Hematopoietic multipotent progenitor cell treated with erythropoietin and hydrocortisone succinate and interleukin-3 and kit ligand, for 17 days (in vitro differentiated cells): ENCODE data around the gene MTOR.

Source experiments
- DNase-seq: peaks from one replicate; pipeline ENCODE4 v3.0.0-alpha.2; 2015; ENCODE audit warnings: low spot score

The MTOR gene

DNA sequence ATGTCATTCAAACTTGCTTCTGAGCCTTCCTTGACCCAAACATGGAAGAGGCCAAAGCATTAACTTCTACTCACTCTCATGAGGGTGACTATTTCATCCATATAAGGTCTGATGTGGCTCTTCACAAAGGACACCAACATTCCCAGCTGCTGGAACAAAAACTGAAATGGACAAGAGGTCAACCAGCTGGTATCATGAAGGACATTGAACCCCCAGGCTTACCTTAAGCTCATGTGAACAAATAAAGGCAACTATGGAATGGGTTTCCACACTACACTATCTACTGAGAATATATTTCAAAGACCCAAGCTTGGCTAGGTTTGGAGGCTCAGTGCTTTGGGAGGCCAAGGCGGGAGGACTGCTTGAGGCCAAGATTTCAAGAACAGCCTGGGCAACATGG is 46.3 kb downstream of the MTOR start:
- DNase-seq: no peak

DNA sequence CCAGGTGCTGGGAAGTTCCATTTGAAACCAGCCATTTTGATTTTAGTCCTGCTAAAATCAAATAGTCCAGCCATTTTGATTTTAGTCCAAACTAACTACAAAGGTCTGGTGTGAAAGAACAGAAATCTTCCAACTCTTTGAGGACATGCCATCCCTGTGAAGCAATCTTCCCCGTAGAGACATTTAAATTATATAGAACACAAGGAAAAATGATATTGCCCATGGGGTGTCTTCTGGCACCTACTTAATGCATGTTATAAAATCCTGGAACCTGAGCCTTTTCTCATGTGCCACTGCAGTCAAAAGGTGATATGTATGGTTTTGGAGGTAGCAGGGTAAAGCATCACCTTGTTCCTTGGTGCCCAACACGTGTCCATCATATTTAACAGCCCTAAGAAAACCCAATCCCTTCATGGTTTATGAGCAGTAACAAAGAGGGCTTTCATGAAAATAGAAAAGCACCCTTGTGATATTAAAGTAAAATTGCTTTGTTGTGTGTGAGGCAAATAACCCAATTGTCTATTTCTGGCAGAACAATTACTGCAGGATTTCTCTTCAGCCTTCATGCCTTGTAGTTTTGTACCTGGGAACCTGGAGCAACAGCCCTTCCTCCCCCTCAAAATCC is 46.9 kb downstream of the MTOR start:
- DNase-seq: no peak

DNA sequence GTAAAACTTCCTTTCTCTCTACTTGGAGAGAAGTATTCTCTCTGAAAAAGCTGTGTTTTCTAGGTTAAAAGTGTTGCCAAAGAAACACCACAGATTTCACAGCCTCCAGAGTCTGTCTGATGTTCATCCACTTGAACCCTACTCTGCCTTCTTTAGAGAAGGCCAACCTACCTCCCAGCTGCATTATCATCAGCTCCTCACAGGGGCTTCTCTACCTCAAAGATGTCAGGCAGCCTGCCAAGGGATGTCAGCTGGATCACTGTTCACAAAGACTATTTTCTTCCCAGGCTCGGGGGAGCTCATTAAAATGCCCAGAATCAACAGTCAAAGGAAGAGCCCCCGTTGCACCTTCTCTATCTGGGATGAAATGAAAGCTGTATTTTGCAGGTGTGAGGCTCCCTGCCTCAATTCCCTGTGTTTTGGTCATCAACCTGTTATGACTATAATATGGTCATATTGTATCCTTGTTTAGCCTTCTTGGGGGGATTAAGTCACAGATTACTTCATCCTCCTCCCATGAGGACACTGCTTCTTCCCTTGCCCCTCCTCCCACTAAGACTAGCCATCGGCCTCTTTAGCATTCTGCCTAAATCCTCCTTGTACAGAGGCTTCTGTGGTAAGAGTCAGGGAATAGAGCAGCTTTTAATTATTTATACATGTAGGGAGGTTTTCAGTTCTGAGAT is 47.5 kb downstream of the MTOR start:
- no peak for DNase-seq

DNA sequence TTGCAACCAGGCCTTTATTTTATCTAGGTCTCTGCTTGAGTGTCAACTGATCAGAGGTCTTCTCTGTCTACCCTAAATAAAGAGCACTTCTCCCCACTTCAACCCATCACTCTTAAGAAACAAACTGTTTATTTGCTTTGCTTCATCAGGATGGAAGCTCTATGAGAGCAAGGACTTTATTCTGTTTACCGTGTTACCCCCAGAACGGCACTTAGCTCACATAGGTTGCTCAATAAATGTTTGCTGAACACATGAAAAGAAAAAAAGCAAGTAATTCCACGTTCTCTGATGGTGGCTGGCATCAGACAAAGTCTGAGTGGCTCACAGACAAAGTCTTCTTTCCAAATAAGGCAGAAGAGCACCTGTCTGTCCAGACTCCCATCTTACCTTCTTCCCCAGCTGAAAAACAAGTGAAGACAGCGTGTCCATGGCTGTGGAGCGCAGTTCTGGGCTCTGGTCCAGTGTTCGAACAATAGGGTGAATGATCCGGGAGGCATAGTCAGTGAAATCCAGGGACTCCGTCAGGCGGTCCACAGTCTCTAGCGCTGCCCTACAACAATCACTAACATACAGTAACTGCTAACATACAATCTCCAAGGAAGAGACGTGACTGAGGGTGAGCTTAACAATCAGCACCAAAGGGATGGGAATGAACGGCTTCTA is 50.3 kb downstream of the MTOR start:
- no peak for DNase-seq

DNA sequence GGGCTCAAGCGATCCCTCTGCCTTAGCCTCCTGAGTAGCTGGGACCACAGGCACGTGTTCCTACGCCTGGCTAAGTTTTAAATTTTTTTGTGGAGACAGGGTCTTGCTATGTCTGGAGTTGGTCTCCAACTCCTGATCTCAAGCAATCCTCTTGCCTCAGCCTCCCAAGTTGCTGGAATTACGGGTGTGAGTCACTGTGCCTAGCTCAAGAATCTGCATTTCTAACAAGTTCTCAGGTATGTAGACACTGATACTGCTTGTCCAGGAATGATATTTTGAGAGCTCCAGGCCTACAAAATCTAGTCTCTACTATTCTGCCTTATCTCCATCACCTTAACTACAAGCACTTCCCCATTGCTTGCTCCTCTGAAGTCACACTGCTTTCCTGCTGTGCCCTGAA is 50.9 kb downstream of the MTOR start:
- DNase-seq: no peak

DNA sequence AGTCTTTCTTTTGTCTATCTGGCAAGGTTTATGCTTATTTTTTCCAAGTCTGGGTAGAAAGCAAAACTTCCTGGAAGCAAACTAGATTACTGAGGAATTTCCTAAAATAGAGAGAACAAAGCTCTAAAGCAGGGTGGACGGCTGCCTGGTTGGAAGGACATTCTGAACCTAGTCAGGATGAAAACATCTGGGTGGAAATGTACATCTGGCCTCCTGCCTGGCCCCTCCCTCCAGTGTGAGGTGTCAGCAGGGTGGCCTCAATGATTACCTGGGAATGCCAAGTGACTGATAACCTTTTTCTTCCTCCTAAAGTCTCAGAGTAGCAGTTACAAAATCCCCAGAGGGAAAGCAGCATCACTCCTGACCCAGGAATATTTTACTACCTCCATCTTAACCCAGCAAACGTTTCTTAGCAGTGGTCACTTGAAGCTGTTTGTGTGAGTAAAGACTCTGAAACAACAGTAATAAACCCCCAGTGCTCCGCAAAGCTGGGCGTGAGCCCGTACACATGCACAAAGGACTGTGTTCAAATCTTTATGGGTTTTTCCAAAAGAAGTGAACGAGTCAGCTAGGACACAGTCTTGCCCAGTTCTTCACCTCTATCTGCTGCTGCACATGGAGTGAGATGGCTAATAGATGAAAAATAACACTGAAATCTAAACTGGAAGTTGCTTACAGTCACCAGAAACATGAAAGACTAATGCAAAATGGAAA is 54.3 kb downstream of the MTOR start:
- no peak for DNase-seq

DNA sequence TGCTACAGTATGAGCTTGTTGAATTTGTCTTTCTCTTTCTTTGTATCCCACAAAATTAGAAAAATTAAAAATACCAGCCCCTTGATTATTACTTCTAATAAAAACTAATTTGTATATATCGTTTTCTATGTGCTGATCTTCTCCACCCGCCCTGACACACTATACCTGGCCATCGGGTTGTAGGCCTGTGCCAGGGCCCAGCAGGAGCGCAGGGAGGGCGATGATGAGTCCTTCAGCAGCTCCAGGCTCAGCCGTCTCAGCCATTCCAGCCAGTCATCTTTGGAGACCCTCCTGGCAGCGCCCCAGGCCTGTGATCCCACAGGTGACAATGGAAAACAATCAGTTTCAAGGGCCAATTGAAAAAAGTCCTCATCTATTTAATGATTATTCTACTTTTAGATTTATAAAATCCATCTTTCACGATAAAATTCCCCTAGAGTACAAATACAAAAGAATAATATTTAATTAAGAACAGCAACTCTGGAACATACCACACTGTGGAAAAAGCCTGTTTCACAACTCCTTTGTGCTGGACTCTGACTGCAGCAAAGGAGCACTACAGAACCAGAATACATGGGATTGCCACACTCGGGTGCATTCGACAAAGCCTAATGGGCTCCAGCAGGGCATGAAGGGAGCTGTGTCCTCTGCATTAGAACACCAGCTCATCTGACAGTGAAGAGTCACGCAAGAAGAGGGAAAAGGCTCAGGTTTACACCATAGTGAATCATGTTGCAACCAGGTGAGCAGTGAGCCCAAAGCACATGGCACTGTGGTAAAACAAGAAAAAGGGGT is 57.8 kb downstream of the MTOR start:
- no peak for DNase-seq

DNA sequence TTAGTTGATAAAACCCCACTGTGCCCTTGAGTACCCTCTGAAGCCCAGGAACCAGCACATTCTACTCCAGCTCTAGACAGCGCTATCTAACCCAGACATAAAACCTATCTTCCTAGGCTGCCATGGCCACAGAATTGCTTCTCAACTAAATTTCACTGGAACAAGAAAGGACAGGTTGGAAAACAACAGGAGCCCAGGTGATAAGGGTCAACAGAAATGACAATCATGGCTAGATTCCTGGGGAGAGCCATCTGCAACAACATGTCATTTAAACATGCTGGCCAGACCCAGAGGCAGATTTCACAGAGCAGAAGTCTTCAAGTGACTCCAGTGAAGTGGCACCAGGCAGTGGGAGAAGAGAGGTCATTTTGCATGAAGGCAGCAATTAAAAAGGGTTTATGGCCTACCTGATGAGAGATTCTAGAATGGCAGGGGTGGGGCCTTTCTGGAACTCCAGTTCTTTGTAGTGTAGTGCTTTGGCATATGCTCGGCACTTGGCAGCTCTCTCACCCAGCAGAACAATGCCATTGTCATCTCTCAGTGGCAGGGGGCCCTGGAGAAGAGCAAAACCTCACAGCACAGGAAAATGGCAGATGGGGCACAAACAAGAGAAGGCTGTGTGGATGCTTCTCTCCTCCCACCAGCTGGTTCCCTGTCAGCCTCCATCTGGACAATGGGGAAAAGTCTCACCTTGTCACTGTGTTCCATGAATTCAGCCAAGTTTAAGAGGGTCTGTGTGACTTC is 63.3 kb downstream of the MTOR start:
- no peak for DNase-seq

DNA sequence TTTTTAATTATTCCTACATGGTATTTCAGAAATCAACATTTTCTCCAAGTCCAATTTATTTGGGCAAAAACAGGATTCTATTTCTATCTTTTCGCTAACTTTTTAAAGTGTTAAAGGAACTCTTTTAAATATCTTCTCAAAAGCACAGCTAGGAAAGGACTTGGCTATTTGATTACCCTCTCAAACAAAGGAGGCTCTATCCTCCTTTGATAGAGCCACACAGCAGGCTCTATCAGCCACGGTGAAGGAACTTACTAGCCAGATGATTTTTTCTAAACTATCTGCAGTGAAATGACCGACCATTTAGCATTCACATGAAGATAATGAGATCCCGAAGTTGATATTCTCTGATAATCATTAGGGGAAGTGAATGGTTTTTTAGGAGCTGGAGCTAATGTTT is 64.1 kb downstream of the MTOR start:
- DNase-seq: no peak

DNA sequence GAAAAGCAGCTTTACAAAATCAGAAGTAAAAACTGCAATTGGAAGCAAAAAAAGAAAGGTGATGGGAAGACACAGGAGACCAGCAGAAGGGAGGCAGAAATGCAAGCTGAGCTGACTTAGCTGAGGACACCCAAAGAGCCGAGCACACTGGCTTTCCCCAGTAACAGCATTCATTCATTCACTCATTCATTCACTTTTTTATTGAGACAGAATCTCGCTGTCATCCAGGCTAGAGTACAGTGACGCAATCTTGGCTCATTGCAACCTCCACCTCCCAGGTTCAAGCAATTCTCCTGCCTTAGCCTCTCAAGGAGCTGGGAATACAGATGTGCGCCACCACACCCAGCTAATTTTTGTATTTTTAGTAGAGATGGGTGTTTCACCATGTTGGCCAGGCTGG is 65.0 kb downstream of the MTOR start:
- DNase-seq: no peak

DNA sequence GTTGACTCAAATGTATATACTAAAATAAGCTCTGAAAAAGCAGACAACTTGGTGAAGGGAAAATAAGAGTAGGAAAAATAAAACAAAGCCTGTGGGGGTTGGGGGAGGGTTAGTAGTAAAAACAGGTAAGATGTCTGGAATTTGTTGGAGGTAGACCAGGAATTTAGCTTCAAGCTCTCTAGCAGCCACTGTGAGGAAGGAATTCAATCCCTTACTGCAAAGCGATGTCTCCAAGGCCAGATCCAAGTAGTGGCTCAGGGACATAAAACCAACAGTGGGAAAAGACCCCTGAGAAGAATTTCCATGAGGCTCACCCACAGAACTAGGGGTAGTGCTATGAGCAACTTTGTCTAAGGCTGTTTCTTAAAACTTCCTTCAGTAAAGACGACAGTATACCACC is 65.4 kb downstream of the MTOR start:
- no peak for DNase-seq

DNA sequence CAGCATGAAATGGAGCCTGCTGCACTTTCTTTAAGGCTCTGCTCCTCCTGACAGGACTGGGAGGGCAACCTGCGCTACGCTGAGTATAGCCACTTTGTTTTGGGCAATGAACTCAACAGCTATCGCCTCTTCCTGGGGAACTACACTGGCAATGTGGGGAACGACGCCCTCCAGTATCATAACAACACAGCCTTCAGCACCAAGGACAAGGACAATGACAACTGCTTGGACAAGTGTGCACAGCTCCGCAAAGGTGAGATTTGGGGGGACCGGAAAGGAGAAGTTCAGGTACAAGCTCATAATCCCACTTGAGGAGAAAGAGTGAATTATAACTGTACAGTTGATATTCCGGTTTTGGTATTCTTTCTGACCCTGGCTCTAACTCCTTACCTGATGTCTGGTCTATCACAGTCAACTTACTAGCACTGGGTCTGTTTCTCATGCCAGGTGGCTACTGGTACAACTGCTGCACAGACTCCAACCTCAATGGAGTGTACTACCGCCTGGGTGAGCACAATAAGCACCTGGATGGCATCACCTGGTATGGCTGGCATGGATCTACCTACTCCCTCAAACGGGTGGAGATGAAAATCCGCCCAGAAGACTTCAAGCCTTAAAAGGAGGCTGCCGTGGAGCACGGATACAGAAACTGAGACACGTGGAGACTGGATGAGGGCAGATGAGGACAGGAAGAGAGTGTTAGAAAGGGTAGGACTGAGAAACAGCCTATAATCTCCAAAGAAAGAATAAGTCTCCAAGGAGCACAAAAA is 67.8 kb downstream of the MTOR start:
- DNase-seq: no peak

DNA sequence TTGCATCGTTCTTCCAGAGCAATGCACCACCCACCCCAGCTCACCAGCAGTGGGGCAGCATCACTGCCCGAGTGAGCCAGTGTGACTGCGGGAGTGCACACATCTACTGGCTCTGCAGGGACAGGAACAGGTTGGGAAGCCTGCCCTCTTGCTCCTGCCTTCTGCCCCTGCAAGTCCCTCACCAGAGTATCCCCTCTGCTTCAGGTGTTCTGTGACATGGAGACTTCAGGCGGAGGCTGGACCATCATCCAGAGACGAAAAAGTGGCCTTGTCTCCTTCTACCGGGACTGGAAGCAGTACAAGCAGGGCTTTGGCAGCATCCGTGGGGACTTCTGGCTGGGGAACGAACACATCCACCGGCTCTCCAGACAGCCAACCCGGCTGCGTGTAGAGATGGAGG is 69.0 kb downstream of the MTOR start:
- DNase-seq: no peak

DNA sequence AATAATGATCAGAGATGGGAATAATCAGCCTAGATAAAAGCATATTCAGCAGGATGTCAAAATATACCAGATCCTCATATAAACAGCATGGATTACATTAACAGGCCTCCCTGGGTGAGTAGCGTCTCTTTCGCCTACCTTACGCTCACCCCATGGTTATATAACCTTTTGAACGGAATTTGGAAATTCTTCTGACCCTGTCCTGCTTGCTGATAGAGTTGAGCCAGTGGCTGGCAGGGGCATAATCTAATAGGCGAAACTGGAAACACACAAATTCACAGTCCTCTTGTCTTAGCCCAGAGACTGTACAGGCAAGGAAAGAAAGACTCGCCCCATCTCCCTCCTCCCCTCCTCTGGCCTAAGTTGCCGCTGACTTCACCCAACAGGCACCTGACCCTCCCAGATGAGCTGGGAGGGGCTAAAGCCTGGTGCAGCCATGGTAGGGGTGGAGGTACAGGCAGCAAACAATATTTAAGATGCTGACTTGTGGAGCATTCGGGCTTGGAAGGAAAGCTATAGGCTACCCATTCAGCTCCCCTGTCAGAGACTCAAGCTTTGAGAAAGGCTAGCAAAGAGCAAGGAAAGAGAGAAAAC is 73.4 kb downstream of the MTOR start, which contains the start of gene ANGPTL7:
Gene ANGPTL7, plus strand, starts transcription at position 498 of the 594 bp plus-strand sequence. CDS start 225 bp downstream, outside the sequence.
- DNase-seq: no peak

DNA sequence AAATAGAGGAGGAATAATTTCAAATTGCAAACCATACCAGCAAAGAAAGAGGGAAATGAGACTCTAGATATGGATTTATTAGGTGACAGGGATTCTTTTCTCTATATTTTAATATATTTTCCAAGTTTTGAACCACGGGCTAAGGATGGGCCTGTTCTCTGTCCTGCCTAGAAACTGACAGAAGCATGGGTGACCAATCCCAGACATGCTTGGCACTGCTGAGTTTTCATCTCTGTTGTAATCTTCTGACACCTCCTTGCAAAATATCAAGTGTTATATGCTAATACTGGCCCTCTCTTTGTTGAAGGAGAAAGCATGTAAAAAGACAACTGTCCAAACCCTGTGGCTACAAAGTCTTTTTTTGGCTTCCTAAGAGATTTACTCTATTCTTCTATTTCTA is 74.0 kb downstream of the MTOR start:
- no peak for DNase-seq

DNA sequence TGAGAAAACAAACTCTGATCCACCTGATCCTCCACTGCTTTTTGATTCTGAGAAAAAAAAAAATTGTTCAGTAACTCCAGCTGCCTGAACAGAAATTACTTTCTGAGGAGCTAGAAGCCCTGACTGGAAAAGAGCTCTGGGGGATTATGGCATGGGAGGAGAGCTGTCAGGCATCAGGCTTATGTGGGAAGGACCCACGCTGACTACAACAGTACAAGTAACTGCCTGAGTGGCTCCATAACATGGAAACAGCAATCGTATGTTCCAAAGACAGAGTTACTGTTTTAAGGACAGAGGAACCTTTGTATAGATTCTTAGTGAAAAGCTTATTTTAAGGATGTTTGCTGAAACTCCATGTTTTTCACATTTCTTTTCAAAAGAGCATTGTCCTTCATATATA is 74.4 kb downstream of the MTOR start:
- DNase-seq: no peak

DNA sequence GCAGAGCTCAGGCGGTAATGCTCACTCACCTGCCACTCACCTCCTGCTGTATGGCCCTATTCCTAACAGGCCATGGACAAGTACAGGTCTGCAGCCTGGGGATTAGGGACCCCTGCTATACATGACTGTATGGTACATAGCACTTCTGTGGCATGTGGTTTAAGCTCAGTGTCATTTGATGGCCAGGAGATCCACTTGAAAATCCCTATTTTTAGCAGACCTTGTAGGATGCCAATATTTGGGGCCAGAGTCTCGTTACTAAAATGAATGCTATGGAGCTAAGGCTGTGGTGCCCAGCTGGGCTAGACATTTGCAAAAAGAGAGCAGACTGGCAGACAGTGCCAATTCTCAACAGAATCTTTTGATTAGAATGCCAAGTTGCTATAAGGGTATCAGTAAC is 74.9 kb downstream of the MTOR start:
- no peak for DNase-seq

DNA sequence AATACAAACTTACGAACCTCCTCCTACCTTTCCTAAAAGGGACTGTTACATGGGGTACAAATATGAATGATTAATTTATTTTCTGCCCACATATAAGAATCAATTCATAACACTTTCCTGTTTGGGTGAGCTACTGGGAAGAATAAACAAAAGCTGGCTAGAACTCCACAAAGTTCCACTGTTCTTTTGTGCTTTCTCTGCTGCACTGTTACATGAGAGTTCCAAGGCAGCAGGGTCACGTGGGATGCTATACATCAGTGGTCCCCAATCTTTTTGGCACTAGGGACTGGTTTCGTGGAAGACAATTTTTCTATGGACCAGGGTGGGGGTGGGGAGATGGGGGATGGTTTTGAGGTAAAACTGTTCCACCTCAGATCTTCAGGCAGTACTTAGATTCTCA is 75.4 kb downstream of the MTOR start:
- DNase-seq: no peak

DNA sequence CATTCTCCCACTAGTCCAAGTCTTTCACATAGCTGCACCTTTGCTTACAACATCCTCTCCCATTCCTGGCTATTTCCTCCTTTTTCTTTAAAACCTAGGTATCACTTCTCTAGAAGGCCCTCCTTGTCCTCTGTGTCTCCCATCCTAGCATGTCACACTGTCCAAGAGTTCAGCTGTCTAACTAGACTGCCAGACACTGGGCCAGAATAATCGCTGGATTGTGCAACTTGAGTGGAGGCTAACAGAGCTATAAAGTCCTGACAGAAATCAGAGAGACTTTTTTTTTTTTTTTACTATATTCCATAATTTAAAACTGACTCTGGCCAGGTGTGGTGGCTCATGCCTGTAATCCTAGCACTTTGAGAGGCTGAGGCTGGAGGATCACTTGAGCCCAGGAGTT is 77.4 kb downstream of the MTOR start:
- DNase-seq: no peak

DNA sequence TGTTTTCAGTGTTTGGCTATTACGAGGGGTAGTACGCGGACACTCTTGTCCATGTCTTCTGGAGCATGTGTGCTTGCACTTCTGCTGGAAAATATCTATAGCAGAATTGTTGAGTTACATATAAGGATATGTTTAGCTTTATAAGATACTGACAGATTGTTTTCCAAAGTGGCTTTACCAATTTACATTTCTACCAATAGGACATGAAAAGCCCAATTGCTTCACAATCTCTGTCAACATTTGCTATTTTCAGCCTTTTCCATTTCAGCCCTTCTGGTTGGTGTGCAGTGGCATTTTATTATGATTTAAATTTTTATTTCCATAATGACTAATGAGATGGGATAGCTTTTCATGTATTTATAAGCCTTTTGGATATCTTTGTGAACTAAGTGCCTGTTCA is 79.5 kb downstream of the MTOR start:
- DNase-seq: no peak
